Fibroblast of lung (primary cell): Measurements from ENCODE around the gene ZNF804B. TPM values are rescaled to one million over a fixed set of nuclear protein-coding genes. Genes with fewer than 3 reads are reported as not detected.

ENCODE experiments used
- DNase-seq, 2 donors: peaks; one replicate each; pipeline versions ENCODE4 v3.0.0 to v3.0.0-alpha.2; 2010; ENCODE audit warnings: low read depth in 2 of 2
- H2AFZ ChIP-seq: 2 replicates; pipeline ENCODE4 v1.5.1; 2012; ENCODE audit warnings: low read length, control low read depth, inconsistent platforms
- H3K27ac ChIP-seq: 2 replicates; pipeline ENCODE4 v1.5.1; 2011; ENCODE audit warnings: low read length, control low read depth; ENCODE audit not compliant: insufficient read depth
- H3K27me3 ChIP-seq: 2 replicates; pipeline ENCODE4 v1.5.1; 2011; ENCODE audit warnings: mild to moderate bottlenecking, low read length; ENCODE audit not compliant: control insufficient read depth, insufficient read depth
- H3K36me3 ChIP-seq: 2 replicates; pipeline ENCODE4 v1.5.1; 2011; ENCODE audit warnings: low read length; ENCODE audit not compliant: control insufficient read depth, insufficient read depth
- H3K4me1 ChIP-seq: 2 replicates; pipeline ENCODE4 v1.5.1; 2011; ENCODE audit warnings: low read length; ENCODE audit not compliant: control insufficient read depth, insufficient read depth; ENCODE audit errors: extremely low read depth
- H3K4me2 ChIP-seq: 2 replicates; pipeline ENCODE4 v1.5.1; 2011; ENCODE audit warnings: low read length, control low read depth; ENCODE audit not compliant: insufficient read depth; ENCODE audit errors: extremely low read depth
- H3K4me3 ChIP-seq, 4 experiments: fragments of 200-600 bp in 1 of 4; sonication (generic) in 1 of 4; replicated peaks in 1 of 4; 2 replicates each; pipeline ENCODE4 v1.5.1; 2011 to 2016; ENCODE audit warnings: low read length in 4 of 4, low read depth in 3 of 4, mild to moderate bottlenecking in 3 of 4, control low read depth in 2 of 4, inconsistent platforms in 1 of 4, mixed read lengths in 1 of 4; ENCODE audit not compliant: insufficient read depth in 1 of 4; ENCODE audit errors: control extremely low read depth in 1 of 4
- H3K79me2 ChIP-seq: 2 replicates; pipeline ENCODE4 v1.5.1; 2012; ENCODE audit warnings: mild to moderate bottlenecking, low read length, inconsistent platforms; ENCODE audit not compliant: control insufficient read depth, insufficient read depth
- H3K9ac ChIP-seq: 2 replicates; pipeline ENCODE4 v1.5.1; 2011; ENCODE audit warnings: mild to moderate bottlenecking, low read length, control low read depth; ENCODE audit not compliant: insufficient read depth
- H3K9me3 ChIP-seq: 2 replicates; pipeline ENCODE4 v1.5.1; 2012; ENCODE audit warnings: low read depth, low read length; ENCODE audit not compliant: control insufficient read depth, insufficient read depth
- H4K20me1 ChIP-seq: 2 replicates; pipeline ENCODE4 v1.5.1; 2011; ENCODE audit warnings: low read length; ENCODE audit not compliant: control insufficient read depth, insufficient read depth; ENCODE audit errors: extremely low read depth
- CTCF ChIP-seq, 2 donors: IDR thresholded peaks in 1 of 2; conservative IDR thresholded peaks in 1 of 2; 1 replicate in 1 of 2; 2 replicates in 1 of 2; pipeline ENCODE4 v1.5.1; 2011 to 2012; ENCODE audit warnings: low read length in 2 of 2, control low read depth in 1 of 2, inconsistent platforms in 1 of 2, low read depth in 1 of 2, mild to moderate bottlenecking in 1 of 2
- EZH2 ChIP-seq: IDR thresholded peaks from 2 replicates; pipeline ENCODE4 v1.5.1; 2012; ENCODE audit warnings: low read length, control low read depth, mild to moderate bottlenecking; ENCODE audit errors: missing control alignments
- polyA plus RNA-seq, 2 donors: library from polyadenylated mRNA; depleted of rRNA in 1 of 2; stranded (reverse) in 1 of 2; unstranded in 1 of 2; fragments of >200 nt; gene quantifications; 2 replicates each; pipeline ENCODE4 v1.2.1, GENCODE V29; 2011 to 2012; ENCODE audit warnings: missing spikeins in 1 of 2
- total RNA-seq: library from RNA; depleted of rRNA; stranded (reverse); fragments of >200 nt; gene quantifications from 2 replicates; pipeline ENCODE4 v1.2.1, GENCODE V29; 2014

Gene ZNF804B
- total and polyA plus RNA-seq, 2 donors (not counting 1 experiment from before 2014, with no cell fraction given), result not detected

- H3K79me2 ChIP-seq, result no peaks in the 10 kb centered on the region
- H3K4me1 ChIP-seq, result no peaks in the 10 kb centered on the region
- no peak overlapping the region for H3K9ac ChIP-seq
- H4K20me1 ChIP-seq, result no peaks in the 10 kb centered on the region
- TF ChIP-seq CTCF (conservative IDR thresholded peaks at IDR 0.05 in 1 of 2, IDR thresholded peaks at IDR 0.05 in 1 of 2; ENCODE audit: low read depth in 1 of 2, low read length in 2 of 2) (no peak), EZH2 (no peak)
- no peak overlapping the region for H3K4me3 ChIP-seq
- H3K9me3 ChIP-seq, result no peaks in the 10 kb centered on the region
- H2AFZ ChIP-seq, result no peak overlapping the region
- no peaks in the 10 kb centered on the region for H3K36me3 ChIP-seq
- no peak for DNase-seq
- H3K27me3 ChIP-seq, result no peaks in the 10 kb centered on the region
- no peak overlapping the region for H3K27ac ChIP-seq
- no peak overlapping the region for H3K4me2 ChIP-seq
These were observed 32.9 kb downstream of the ZNF804B start for GRCh38 chr7:88792361-88792760.

DNA sequence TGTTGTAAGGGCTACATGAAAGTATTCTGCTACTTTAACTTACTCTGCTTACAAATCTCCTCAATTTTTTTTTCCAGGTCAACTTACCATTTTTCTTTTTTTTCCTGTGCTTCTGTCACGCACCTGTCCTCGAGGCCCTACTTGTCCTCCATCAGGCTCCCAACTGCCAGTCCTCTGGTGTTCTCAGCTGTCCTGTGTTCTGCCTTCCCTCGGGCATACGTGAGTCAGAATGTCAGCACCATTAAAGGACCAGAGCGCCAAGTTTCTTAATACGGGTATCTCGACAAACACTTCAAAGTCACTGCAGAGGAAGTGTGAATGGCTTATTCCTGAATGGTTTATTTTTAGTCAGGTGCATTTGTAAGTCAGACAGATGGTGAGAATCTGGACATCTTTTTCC is 36.1 kb downstream of the ZNF804B start, which contains the start of gene TEX47:
TEX47 (minus strand) TSS at position 185 of the 400 bp plus-strand sequence. CDS start 795 bp downstream, outside the sequence.
- H3K36me3 ChIP-seq, result no peaks in the 10 kb centered on the region
- H3K27ac ChIP-seq, result no peak within 1 kb of the TSS
- no peak for DNase-seq
- H2AFZ ChIP-seq, result no peak within 1 kb of the TSS
- no peaks in the 10 kb centered on the region for H3K79me2 ChIP-seq
- no peak within 1 kb of the TSS for H3K4me3 ChIP-seq
- no peak within 1 kb of the TSS for H3K4me2 ChIP-seq
- TF ChIP-seq EZH2 (no peak), CTCF (conservative IDR thresholded peaks at IDR 0.05 in 1 of 2, IDR thresholded peaks at IDR 0.05 in 1 of 2; ENCODE audit: low read depth in 1 of 2, low read length in 2 of 2) (no peak)
- H4K20me1 ChIP-seq, result no peaks in the 10 kb centered on the region
- H3K27me3 ChIP-seq, result no peaks in the 10 kb centered on the region
- no peak within 1 kb of the TSS for H3K9ac ChIP-seq
- H3K9me3 ChIP-seq, result no peaks in the 10 kb centered on the region
- H3K4me1 ChIP-seq, result no peaks in the 10 kb centered on the region

DNA sequence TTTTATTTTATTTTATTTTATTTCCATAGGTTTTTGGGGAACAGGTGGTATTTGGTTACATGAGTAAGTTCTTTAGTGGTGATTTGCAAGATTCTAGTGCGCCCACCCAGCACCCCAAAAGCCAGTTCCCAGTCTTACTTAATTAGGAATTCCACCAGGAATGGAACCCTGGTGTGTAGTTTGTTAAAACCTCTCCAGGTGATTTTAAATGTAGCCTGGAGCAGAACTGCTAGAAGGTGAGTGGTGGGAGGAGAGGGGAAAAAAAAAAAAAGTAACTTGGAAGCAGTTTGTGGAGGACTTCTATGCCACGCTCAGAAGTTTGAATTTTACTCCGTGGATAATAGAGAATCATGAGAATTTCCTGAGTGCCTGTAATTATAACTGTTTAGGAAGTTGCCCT is 41.5 kb downstream of the ZNF804B start:
- H3K9me3 ChIP-seq, result no peaks in the 10 kb centered on the region
- TF ChIP-seq CTCF (conservative IDR thresholded peaks at IDR 0.05 in 1 of 2, IDR thresholded peaks at IDR 0.05 in 1 of 2; ENCODE audit: low read depth in 1 of 2, low read length in 2 of 2) (no peak), EZH2 (no peak)
- no peaks in the 10 kb centered on the region for H3K36me3 ChIP-seq
- no peaks in the 10 kb centered on the region for H3K79me2 ChIP-seq
- no peak overlapping the region for H2AFZ ChIP-seq
- no peak overlapping the region for H3K9ac ChIP-seq
- no peaks in the 10 kb centered on the region for H3K27me3 ChIP-seq
- no peak overlapping the region for H3K4me3 ChIP-seq
- no peaks in the 10 kb centered on the region for H3K4me1 ChIP-seq
- no peak overlapping the region for H3K27ac ChIP-seq
- DNase-seq, result no peak
- no peak overlapping the region for H3K4me2 ChIP-seq
- H4K20me1 ChIP-seq, result no peaks in the 10 kb centered on the region
